Muscle of leg (tissue), 9 donors: Measurements from ENCODE around the gene CACNG5. TPM values are rescaled to one million over a fixed set of nuclear protein-coding genes. Genes with fewer than 3 reads are reported as not detected.

ENCODE experiments used
- polyA plus RNA-seq, 8 donors: library from polyadenylated mRNA; unstranded; fragments of 120-200 nt; gene quantifications; one replicate each; pipeline versions ENCODE4 v1.2.1 to v1.2.3, GENCODE V29; 2013; ENCODE audit warnings: inconsistent platforms in 1 of 8, low replicate concordance in 1 of 8; ENCODE audit not compliant: insufficient read length in 8 of 8, insufficient read depth in 1 of 8
- total RNA-seq: library from RNA; stranded (reverse); fragments of 120-200 nt; gene quantifications from one replicate; pipeline ENCODE4 v1.2.4, GENCODE V29; 2013

CACNG5 gene
- total and polyA plus RNA-seq, 9 donors: not detected

Other genes starting within 250 kb of the CACNG5 start
- 2.3 TPM for gene CACNG4, start 129.6 kb downstream of the CACNG5 start, total RNA-seq
- gene CACNG4, start 129.6 kb downstream of the CACNG5 start, polyA plus RNA-seq: 10 to 100 TPM in 5 of 8 donors, 1 to 10 TPM in 3; 5.9 to 17.1 (median 11.8) TPM
- 112 TPM for gene CACNG1, start 209.4 kb downstream of the CACNG5 start, total RNA-seq
- 100 to 1,000 TPM; 109 to 242 (median 206) TPM for gene CACNG1, start 209.4 kb downstream of the CACNG5 start, polyA plus RNA-seq